Superior temporal gyrus (tissue), 1 donor: ENCODE data around the gene SNCB.
"Not testable (repeated sequence)": the region's sequence is repeated elsewhere in the genome, so short reads cannot be mapped to it uniquely, and the experiment has no call there.

ENCODE experiments used
- DNase-seq: peaks from one replicate; pipeline ENCODE4 v3.0.0-alpha.2; 2016; ENCODE audit errors: extremely low spot score

Gene SNCB

DNA sequence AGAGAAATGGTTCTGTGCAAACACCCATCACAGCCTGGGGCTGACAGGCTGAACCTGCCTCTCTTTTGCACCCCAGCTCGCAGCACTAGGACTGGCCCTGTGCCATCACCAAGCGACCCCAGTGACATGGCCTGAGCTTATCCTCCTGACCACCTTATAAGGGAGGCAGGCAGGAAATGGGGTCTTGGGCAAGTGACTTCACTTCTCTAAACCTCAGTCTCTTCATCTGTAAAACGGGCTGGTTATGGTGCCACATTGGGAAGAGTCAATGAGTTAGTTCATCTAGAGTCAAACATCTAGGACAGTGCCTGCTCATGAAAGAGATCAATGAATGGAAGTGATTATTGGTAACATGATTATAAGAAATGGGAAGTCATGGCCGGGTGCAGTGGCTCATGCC is 6.2 kb downstream of the SNCB start:
- DNase-seq = no peak

DNA sequence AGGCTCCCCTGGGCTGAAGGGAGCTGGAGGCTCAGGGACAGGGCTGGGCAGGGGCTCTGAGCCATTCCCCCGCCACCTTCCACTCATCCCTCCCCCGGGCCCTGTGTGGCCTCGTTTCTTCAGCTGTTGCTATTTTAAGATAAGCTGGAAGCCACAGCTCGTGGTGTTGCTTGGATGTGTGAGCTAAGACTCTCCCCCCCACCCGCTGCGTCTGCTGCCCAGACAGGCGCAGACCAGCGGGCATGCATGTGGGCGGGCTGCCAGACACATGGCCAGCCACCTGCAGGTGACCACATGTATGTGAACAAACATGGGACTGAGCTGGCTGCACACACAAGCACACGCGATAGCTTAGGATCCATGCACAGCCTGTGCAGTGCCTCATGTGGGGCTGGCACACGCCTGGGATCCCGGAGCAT is 8.7 kb downstream of the SNCB start:
- no peak for DNase-seq

DNA sequence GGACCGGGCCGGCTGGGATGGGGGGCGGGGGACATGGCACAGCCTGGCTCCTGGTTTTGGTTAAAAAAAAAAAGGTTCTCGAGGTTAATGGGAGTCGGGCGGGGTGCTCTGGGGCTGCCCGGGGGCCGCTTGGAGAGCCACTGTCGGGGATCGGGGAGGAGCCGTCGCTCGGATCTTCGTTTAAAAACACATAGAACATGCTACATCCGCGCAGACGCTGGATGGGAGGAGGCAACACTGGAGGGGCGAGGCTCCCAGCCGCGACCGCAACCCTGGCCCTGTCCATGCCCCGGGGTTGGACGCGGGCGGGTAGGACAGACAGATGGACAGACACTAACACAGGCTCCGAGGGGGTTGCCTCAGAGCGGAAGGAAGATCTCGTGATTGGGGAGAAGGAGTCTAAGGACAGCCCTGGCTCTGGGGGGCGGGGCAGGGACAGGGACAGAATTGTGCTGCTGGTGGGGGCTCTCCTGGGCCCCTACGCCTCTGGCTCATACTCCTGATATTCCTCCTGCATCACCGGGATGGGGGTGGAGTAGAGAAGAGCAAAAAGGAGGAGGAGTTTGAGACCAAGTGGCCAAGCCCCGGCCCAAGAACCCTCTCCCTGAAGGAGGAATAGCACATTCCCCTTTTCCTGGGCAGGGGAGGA is 9.9 kb downstream of the SNCB start:
- DNase-seq = no peak

DNA sequence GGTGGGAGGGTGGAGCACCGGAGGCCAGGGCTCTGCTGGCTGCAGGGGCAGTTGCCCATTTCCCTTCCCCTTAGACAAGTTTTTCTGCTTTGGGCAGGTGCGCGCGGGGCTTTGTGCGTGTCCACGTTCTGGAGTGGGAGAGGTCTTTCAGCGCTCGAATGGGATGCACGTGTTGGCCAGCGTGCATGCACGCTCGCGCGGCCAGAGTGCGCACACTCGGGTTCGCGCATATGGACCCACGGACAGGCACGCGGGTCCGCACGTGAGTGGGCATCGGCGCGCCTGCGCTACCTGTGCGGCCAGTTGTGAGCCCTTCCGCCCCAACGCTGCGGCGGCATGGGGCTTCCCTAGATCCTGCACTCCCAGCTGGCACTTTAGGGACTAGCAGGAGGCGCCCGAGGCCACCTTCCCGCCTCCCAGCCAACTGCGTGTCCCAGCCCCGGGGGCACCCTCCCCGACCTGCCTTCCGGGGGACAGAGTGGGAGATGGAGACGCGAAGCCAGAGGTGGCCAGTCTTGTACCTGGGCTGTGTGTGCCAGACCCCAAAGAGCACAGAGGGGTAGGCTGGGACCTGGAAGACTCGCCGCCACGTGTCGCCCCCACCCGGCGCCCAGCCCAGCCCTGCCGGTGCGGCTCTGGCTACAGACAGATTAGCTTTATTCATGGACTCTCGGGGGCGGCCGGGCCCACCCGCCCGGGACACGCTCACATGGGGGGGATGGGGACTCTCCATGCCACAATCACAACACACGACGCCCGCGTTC is 10.6 kb downstream of the SNCB start:
- DNase-seq = no peak

DNA sequence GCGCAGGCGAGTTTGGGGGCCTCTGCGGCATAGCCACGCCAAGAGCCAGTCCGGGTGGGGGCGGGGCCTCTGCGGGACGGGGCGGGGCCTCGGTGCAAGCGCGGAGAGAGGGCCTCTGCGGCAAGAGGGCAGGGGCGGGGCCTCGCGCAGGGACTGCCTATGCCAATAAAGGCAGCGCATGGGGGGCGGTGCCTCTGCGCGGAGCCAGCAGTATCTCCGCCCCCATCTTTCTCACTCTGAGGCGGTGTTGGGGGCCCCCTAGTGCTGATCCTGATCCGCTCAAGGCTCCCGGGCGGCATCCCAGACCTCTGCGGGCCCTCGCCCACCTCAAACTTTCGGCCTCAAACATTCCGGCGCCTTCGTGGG is 11.1 kb downstream of the SNCB start:
- peak; percentile 78 for DNase-seq

DNA sequence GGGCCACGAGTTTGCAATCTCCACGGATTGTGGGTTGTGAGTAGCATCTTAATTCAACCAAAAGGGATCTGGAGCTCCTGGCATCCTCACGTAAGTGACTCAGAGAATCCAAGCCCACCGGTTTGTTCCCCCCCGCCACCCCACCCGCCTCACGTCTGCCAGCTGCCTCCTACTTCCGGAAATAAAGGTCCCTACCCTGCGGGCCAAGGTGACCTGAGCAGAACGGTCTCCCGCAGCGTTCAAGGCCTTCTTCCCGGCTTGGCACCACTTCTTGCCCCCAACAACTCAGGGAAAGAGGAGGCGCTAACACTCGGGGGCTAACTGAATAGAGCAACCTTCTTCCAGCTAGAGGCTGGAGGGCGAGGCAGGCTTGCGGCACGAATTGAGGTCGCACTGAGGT is 11.6 kb downstream of the SNCB start:
- DNase-seq = no peak

DNA sequence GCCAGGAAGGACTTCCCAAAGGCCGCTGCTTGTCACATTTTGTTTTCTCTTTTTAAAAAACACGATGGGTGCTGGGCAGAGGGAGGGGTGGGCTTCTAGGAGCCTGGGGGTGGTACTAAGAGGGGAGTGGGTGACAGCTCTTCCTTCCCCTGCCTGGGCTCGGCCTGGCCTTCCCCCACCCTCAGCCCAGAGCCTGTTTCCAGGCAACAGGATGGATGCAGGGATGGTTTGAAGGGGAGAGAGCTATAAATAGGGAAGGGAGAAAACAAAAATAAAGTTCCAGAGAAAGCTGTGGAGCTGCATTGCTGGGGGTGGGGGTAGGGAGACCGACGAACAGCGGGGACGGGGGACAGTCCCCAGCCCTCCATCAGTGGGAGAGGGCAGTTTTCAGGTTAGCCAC is 13.8 kb downstream of the SNCB start:
- DNase-seq = no peak

DNA sequence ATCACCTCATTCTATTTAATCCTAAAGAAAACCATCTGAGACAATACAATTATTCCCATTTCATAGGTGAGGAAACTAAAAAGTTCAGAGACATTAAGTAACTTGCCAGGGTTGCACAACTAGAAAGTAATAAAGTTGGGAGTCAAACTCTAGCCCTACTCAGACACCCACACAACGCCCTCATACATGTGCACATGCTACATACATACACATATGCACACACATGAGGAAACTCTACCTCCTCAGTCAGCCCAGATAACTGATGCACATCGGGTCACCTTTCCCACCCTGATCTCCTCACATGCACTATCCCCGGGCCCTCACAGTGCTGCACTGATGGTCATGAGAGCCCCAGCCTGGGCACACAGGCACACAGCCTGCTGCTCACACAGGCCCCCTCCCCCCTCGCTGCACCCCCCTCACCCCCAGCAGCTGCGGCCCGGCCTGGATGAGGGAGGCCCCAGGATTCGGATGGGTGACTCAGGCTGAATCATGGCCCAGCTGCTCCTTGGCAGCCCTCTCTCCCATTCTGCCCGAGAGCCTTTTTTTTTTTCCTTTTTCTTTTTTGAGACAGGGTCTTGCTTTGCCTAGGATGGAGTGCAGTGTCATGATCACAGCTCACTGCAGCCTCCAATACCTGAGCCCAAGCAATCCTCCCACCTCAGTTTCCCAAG is 15.4 kb downstream of the SNCB start:
- no peak for DNase-seq

DNA sequence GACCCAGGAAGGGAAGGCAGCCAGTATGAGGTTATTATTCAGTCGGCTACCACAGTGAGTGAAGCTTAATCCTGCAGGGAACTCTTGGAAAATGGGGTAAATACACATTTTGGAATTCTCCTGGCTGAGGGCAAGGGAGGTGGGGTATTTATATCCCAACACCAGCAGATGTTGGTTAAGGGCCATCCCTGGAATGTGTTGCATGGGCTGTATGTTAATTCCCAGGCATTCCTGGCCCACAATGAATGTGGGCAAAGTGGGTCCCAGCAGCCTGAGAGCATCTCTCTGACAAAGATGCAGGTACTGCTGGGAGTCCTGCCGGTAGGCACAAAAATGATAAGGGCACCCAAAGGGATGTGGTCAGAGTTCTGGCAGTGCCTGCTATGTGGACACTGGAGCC is 17.5 kb downstream of the SNCB start:
- no peak for DNase-seq

DNA sequence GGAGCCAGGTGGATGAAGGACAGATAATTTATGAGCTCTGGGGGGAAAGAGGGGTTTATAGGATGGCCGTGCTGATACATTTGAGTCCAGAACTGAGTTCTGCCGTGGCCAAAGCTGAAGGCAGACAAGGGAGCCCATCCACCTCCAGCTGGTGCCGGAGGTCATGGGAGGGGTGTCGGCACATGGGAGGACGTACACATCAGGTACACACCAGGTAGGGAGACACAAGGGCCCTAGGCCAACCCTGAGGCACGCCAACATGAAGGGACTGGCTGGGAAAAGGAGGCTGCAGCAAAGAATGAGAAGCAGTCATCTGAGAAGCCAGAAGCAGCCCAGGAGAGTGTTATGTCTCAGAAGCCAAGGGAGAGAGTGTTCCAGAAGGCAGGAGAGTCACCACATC is 18.3 kb downstream of the SNCB start:
- no peak for DNase-seq

DNA sequence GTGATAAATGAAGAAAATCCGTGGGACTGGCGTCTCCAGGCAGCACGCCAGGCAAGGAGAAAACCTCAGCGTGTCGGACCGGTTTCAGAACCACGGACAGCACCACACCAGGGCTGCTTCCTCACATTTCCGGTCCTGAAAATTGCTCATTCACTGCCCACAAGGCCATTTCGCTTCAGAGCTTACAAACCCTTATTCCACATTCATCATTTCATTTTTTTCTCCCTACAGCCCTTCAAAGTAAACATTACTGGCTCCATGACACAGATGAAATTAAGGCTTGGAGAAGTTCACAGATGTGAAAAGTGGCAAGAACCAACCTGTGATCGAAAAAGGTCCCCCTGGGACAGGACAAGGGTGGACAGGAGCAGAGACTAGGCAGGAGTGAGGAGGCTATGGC is 18.9 kb downstream of the SNCB start:
- peak; percentile 70 for DNase-seq

DNA sequence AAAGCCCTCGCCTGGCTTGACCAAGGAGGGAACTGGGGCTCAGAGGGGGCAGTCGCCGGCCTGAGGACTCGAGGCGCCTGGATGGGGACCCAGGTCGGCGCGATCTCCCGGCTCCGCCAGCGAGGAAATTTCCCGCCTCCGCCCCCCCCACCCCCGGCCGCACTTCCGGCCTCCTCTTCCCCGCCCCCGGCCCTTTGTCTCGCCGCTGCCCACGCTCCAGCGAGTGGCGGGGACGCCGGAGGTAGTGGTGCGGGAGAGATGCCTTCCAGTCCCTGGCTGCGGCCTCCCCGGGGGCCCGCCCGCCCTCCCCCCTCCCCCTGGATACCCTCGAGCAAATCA is 19.9 kb downstream of the SNCB start:
- no peak for DNase-seq

DNA sequence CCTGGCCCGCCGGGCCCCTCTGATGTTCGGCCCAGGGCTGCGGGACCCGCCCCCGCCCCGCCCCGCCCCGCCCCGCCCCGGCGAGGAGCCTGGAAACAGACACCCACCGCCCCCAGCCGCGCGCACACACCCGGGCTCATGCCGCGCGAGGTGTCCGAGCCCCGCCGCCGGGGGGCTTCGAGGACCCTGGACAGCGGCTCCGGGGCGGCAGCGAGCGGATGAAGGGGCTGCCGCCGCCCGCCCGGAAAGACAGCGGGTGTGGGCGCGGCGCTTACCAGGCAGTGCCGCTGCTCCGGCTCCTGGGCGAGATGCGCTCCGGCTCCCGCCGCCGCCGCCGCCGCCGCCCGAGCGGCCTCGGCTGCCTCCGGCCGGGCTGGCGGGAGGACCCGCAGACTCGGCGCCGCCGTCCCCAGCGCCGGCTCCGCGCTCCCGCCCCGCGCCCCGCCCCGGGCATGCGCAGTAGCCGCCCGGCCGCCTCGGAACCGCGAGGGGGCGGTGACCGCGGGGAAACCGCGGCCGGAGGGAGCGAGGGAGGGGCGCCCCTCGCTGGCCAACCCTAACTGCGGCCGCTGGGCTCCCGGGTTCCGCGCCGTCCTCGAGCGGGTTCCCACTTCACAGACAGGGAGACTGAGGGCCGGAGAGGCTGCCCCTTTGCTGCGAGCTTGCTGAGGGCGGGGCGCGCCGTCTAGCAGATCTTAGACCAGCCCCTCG is 20.5 kb downstream of the SNCB start, which contains the start of gene GPRIN1:
Gene GPRIN1 (minus strand): TSS at position 433 of the 711 bp plus-strand sequence. CDS start 10,322 bp downstream, outside the sequence.
- peak; percentile 65 for DNase-seq

DNA sequence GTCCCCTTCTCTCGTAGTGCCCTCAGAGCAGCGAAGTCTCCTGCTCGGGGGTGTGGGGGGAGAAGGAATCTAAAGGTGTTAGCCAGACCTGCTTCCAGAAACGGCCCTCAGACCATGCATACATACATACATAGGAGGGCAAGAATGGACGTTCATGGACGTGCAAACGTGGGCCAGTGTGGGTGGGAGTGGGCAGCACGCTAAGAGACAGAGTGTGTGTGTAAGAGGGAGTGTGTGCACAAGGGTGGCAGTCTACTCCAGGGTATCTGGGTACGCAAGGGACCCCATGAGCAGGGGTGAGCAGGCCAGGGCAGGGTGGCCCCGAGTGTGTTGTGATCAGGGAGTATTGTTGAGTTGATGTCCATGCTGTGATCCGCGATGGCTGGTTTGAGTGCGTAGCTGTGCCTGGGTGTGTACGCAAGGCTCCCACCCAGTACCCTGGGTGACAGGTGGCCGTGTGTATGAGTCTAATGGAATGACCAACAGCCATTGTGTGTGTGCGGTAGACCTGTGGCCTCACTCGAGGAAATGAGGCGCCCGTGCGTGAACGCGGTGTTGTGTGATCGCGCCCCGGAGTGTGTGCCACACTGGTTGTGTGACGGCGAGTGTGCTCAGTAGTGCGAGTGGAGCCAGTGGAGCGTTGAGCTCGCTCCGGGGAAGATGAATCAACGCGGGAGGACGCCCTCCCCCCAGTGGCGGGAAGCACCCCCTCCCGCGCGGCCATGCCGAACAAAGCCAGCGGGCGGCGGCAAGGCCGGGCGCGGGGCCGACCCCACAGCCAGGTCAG is 21.2 kb downstream of the SNCB start:
- DNase-seq = no peak

DNA sequence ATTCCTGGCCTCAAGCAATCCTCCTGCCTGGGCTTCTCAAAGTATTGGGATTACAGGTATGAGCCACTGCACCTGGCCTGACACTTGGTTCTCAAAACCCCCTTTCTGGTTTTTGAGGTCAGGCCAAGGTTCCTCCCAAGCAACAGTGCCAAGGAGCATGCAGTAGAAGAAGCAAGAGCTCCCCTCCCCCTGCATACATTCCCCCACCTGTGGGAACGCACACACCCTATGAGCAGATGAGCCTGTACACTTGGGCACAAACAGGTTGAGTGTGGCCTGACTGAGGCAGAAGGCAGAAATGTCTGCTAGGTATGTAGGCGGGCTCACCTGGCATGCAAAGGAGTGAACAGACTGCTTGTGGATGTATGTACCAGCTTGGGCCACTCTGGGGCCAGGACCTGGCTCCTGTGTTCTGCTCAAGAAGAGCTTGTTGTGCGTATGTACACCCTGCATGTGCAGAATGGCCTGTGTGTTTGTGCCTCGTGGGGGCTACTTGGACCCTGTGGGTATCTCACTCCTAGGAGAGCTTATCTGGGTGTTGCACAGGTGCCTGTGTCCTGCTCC is 22.1 kb downstream of the SNCB start:
- no peak for DNase-seq

DNA sequence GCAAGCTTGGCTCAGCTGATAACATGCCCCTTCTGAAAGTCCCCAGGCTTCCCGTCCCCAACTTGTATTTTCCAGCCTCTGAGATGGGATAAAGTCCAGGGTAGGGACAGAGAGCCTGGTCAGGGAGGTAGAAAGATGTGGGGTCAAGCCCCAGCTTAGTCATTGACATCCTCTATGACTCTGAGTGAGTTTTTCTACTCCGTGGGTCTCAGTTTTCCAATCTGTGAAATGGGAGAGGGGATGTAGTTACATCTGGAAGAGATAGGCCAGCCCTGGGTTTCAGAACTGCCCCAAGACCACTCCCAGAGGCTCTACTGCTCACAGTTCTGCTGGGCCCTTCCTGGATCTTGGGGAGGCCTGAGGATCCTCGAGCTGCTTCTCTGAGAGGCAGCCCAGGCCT is 23.5 kb downstream of the SNCB start:
- no peak for DNase-seq

DNA sequence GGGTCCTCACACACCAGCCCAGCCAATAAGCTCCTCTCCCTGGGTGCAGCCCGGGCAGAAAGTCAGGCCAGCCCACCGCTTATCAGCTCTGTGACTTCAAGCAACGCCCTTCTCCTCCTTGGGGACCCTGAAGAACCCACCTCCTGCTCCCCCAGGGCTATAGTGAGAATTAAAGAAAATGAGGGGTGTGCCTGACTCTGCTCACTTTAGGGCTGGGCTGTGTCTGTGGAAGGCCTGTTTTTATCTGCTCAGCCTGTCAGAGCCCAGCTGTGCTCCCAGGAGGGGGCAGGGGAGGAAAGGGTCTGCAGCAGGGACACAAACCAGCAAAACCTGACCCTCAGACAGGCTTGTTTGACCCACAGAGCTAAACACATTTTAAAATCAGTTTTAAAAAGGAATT is 24.3 kb downstream of the SNCB start:
- DNase-seq = no peak

DNA sequence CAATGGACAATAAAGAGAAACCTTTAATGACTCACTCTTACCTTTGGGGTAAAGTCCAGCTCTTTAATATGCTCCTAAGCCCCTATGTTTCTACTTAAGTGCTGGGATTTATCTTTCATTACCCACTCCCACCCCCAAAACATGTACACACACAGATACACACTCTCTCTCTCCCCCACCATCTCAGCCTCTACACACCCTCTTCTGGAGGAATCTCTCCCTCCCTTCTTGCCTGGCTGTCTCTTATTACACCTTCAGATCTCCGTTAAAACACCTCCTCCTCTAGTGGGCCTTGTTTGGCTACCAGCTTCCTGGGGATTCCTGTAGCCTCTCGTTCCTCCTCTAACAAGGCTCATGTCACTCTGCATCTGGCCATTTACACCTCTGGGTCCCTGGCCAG is 27.2 kb downstream of the SNCB start:
- DNase-seq = no peak

DNA sequence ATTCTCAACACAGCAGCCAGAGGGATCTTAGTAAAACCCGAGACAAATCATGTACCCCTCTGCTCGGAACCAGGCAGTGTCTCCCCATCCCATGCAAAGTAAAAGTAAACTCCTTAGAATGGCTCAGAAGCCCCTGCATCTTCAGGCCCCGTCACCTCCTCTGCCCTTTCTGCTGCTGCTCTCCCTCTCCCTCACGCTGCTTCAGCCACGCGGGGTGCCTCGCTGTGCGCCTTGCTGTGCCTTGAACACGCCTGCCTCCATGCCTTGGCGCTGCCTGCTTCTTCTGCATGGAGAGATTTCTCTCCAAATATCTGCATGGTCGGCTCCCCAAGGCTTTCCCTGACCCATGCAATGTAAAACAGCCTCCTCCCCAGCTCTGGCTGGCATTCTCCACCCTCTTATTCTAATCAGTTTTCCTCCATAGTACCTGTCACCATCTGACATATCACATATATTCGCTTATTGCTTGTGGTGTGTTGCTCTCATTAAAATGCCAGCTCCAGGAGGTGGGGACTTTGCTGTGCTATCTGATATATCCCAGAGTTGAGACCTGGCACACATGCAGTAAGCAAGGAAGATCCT is 28.3 kb downstream of the SNCB start:
- DNase-seq = no peak

DNA sequence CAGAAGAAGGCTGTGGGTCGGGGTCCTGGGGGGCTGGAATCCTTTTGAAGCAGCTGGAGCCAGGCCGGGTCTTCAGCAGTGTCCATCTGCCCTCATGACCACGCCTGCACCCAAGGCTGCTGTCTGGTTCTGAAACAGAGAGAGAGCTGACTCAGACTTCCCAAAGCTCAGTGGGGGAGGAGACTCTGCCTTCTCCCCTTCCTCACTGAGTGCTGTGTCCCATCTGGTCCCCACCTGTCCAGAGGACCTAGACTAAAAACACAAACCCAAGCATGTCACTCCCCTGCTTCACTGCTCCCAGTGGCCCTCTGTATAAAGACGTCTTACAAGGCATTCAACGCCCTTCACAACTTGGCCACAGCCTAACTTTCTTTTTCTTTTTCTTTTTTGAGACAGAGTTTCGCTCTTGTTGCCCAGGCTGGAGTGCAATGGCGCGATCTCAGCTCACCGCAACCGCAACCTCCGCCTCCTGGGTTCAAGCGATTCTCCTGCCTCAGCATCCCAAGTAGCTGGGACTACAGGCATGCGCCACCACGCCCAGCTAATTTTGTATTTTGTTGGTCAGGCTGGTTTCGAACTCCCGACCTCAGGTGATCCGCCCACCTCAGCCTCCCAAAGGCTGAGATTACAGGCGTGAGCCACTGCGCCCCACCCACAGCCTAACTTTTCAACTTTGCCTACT is 30.4 kb downstream of the SNCB start:
- not testable (repeated sequence) for DNase-seq
